ENCODE measurements around the gene MRPL24. TPM values are rescaled to one million over a fixed set of nuclear protein-coding genes. Genes with fewer than 3 reads are reported as not detected.

MRPL24 gene
- total RNA-seq, 2 experiments from 2014 or later: 55.3 to 56.6 TPM

- DNase-seq (ENCODE audit: low spot score): no peak
- Histone ChIP-seq H3K4me3 (ENCODE audit: low read depth, low read length, poor library complexity, severe bottlenecking) (no peak overlapping the region), H3K9me2 (ENCODE audit: insufficient read depth, low read length) (no peaks in the 10 kb centered on the region), H3K4me1 (ENCODE audit: insufficient read depth, low read length, poor library complexity, severe bottlenecking) (peaks cover 11% of the 10 kb centered on the region), H3K36me3 (ENCODE audit: insufficient read depth, low read length) (no peaks in the 10 kb centered on the region), H3K27ac (ENCODE audit: low read depth, low read length, poor library complexity, severe bottlenecking) (no peak overlapping the region), H3K79me2 (ENCODE audit: insufficient read depth, low read depth, low read length) (no peaks in the 10 kb centered on the region), H2AFZ (ENCODE audit: low read length) (no peak overlapping the region), H3K4me2 (ENCODE audit: low read length) (no peak overlapping the region), H4K20me1 (ENCODE audit: insufficient read depth, low read length) (no peaks in the 10 kb centered on the region), H3K9me3 (ENCODE audit: low read length) (no peaks in the 10 kb centered on the region)
- intact Hi-C loops (cut with micrococcal nuclease; ENCODE audit: unreplicated experiment): no loop called here
- BruUV-seq (replicated peaks): no TSS peak
- ChIA-PET POLR2A (no interaction called here), CTCF (ENCODE audit: unreplicated experiment) (no interaction called here)
- no peak for TF ChIP-seq EZH2phosphoT487 (IDR thresholded peaks at IDR 0.05; ENCODE audit: borderline replicate concordance, low read depth, low read length)
- TF ChIP-seq CTCF (conservative IDR thresholded peaks at IDR 0.05; ENCODE audit: low read length): no peak
Measured at GRCh38 chr1:156697481-156697880, 43.4 kb downstream of the MRPL24 start.

DNA sequence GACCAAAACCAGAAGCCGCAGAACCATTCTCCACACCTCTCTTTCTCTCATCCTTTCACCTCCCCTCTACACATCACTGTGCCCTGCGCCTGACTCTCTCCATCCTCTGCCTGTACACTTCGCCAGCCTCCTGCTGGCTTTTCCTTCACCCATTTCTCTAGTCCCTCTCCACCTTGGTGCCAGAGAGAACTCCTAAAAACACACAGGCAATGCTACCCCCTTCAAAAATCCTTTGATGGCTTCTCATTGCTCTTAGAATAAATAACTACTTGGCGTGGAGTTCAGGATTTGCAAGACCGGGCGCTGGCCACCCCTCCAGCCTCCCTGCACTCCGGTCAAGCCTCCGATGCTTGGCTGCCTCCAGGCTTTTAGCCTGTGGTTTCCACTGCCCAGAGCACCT lies 44.1 kb downstream of the MRPL24 start:
- no peak overlapping the region for H3K27ac ChIP-seq (ENCODE audit: low read depth, low read length, poor library complexity, severe bottlenecking)
- no peaks in the 10 kb centered on the region for H3K9me3 ChIP-seq (ENCODE audit: low read length)
- TF ChIP-seq EZH2phosphoT487 (IDR thresholded peaks at IDR 0.05; ENCODE audit: borderline replicate concordance, low read depth, low read length) (no peak), CTCF (conservative IDR thresholded peaks at IDR 0.05; ENCODE audit: low read length) (no peak)
- ChIA-PET POLR2A (no interaction called here), CTCF (ENCODE audit: unreplicated experiment) (no interaction called here)
- BruUV-seq (replicated peaks): no TSS peak
- H3K9me2 ChIP-seq (ENCODE audit: insufficient read depth, low read length): no peaks in the 10 kb centered on the region
- peaks cover 13% of the 10 kb centered on the region for H3K4me1 ChIP-seq (ENCODE audit: insufficient read depth, low read length, poor library complexity, severe bottlenecking)
- H4K20me1 ChIP-seq (ENCODE audit: insufficient read depth, low read length): no peaks in the 10 kb centered on the region
- intact Hi-C loops (cut with micrococcal nuclease; ENCODE audit: unreplicated experiment): no loop called here
- H3K4me3 ChIP-seq (ENCODE audit: low read depth, low read length, poor library complexity, severe bottlenecking): no peak overlapping the region
- H3K79me2 ChIP-seq (ENCODE audit: insufficient read depth, low read depth, low read length): no peaks in the 10 kb centered on the region
- no peak overlapping the region for H2AFZ ChIP-seq (ENCODE audit: low read length)
- no peak overlapping the region for H3K4me2 ChIP-seq (ENCODE audit: low read length)
- DNase-seq (ENCODE audit: low spot score): no peak
- no peaks in the 10 kb centered on the region for H3K36me3 ChIP-seq (ENCODE audit: insufficient read depth, low read length)

- intact Hi-C loops (cut with micrococcal nuclease; ENCODE audit: unreplicated experiment): no loop called here
- H2AFZ ChIP-seq (ENCODE audit: low read length): no peak overlapping the region
- no peak overlapping the region for H3K4me3 ChIP-seq (ENCODE audit: low read depth, low read length, poor library complexity, severe bottlenecking)
- CTCF ChIA-PET (ENCODE audit: unreplicated experiment): no interaction called here
- no peaks in the 10 kb centered on the region for H4K20me1 ChIP-seq (ENCODE audit: insufficient read depth, low read length)
- H3K4me2 ChIP-seq (ENCODE audit: low read length): no peak overlapping the region
- DNase-seq (ENCODE audit: low spot score): no peak
- POLR2A ChIA-PET: no interaction called here
- peaks cover 13% of the 10 kb centered on the region for H3K4me1 ChIP-seq (ENCODE audit: insufficient read depth, low read length, poor library complexity, severe bottlenecking)
- no peak overlapping the region for H3K27ac ChIP-seq (ENCODE audit: low read depth, low read length, poor library complexity, severe bottlenecking)
- H3K36me3 ChIP-seq (ENCODE audit: insufficient read depth, low read length): no peaks in the 10 kb centered on the region
- H3K79me2 ChIP-seq (ENCODE audit: insufficient read depth, low read depth, low read length): no peaks in the 10 kb centered on the region
- BruUV-seq (replicated peaks): no TSS peak
- no peaks in the 10 kb centered on the region for H3K9me3 ChIP-seq (ENCODE audit: low read length)
- no peaks in the 10 kb centered on the region for H3K9me2 ChIP-seq (ENCODE audit: insufficient read depth, low read length)
- TF ChIP-seq CTCF (conservative IDR thresholded peaks at IDR 0.05; ENCODE audit: low read length) (no peak), EZH2phosphoT487 (IDR thresholded peaks at IDR 0.05; ENCODE audit: borderline replicate concordance, low read depth, low read length) (no peak)
Measured at GRCh38 chr1:156694690-156694962, 46.3 kb downstream of the MRPL24 start.
